ENCODE results near the gene KRT35. TPM values are rescaled to one million over a fixed set of nuclear protein-coding genes. Genes with fewer than 3 reads are reported as not detected.

The KRT35 gene
- total RNA-seq, 1 donor from 2014 or later, result not detected

- Histone ChIP-seq H3K4me3 (ENCODE audit: insufficient read depth, low read depth, low read length) (no peak overlapping the region), H3K27me3 (ENCODE audit: insufficient read depth, low read length) (no peaks in the 10 kb centered on the region), H3K36me3 (ENCODE audit: insufficient read depth, low read length) (no peaks in the 10 kb centered on the region), H3K4me1 (ENCODE audit: insufficient read depth, low read length) (peaks cover 20% of the 10 kb centered on the region), H3K4me2 (ENCODE audit: low read length) (peak overlapping the region; percentile 5), H3K9ac (ENCODE audit: low read length) (no peak overlapping the region), H2AFZ (ENCODE audit: low read depth, low read length) (no peak overlapping the region), H3K79me2 (ENCODE audit: insufficient read depth, low read length) (no peaks in the 10 kb centered on the region), H3K9me3 (ENCODE audit: insufficient read depth, low read depth, low read length) (no peaks in the 10 kb centered on the region), H3K27ac (ENCODE audit: low read depth, low read length) (no peak overlapping the region), H4K20me1 (ENCODE audit: insufficient read depth, low read length) (no peaks in the 10 kb centered on the region)
- peaks cover 14% of the 10 kb centered on the region for H3K4me1 Mint-ChIP-seq (ENCODE audit: low read depth, unreplicated experiment)
- H3K9me3 Mint-ChIP-seq (ENCODE audit: unreplicated experiment), result peaks cover 3% of the 10 kb centered on the region
- peaks cover 20% of the 10 kb centered on the region for H3K27me3 Mint-ChIP-seq (ENCODE audit: low read depth, unreplicated experiment)
- TF ChIP-seq EZH2 (IDR thresholded peaks at IDR 0.05; ENCODE audit: insufficient read depth, low read length), result no peak
- TF ChIP-seq CTCF (IDR thresholded peaks at IDR 0.05; ENCODE audit: insufficient read depth, low read depth, low read length), result no peak
- FAIRE-seq, result no peak
- peak overlapping the region; percentile 72 for H3K27ac Mint-ChIP-seq (ENCODE audit: unreplicated experiment)
- H3K4me3 Mint-ChIP-seq (ENCODE audit: unreplicated experiment), result no peak overlapping the region
- no peaks in the 10 kb centered on the region for H3K36me3 Mint-ChIP-seq (ENCODE audit: low read depth, unreplicated experiment)
- DNase-seq (ENCODE audit: low read depth), result peak; percentile 25
These were observed 13.6 kb upstream of the KRT35 start for GRCh38 chr17:41494524-41494923.

- Mint-ChIP-seq H3K9me3 (ENCODE audit: unreplicated experiment) (no peaks in the 10 kb centered on the region), H3K27ac (ENCODE audit: unreplicated experiment) (no peak overlapping the region), H3K36me3 (ENCODE audit: low read depth, unreplicated experiment) (no peaks in the 10 kb centered on the region), H3K4me3 (ENCODE audit: unreplicated experiment) (no peak overlapping the region), H3K4me1 (ENCODE audit: low read depth, unreplicated experiment) (peaks cover 14% of the 10 kb centered on the region), H3K27me3 (ENCODE audit: low read depth, unreplicated experiment) (peaks cover 32% of the 10 kb centered on the region)
- TF ChIP-seq EZH2 (IDR thresholded peaks at IDR 0.05; ENCODE audit: insufficient read depth, low read length) (no peak), CTCF (IDR thresholded peaks at IDR 0.05; ENCODE audit: insufficient read depth, low read depth, low read length) (no peak)
- Histone ChIP-seq H3K27ac (ENCODE audit: low read depth, low read length) (no peak overlapping the region), H3K36me3 (ENCODE audit: insufficient read depth, low read length) (no peaks in the 10 kb centered on the region), H3K27me3 (ENCODE audit: insufficient read depth, low read length) (no peaks in the 10 kb centered on the region), H3K9me3 (ENCODE audit: insufficient read depth, low read depth, low read length) (no peaks in the 10 kb centered on the region), H4K20me1 (ENCODE audit: insufficient read depth, low read length) (no peaks in the 10 kb centered on the region), H2AFZ (ENCODE audit: low read depth, low read length) (no peak overlapping the region), H3K79me2 (ENCODE audit: insufficient read depth, low read length) (no peaks in the 10 kb centered on the region), H3K9ac (ENCODE audit: low read length) (no peak overlapping the region), H3K4me2 (ENCODE audit: low read length) (no peak overlapping the region), H3K4me3 (ENCODE audit: insufficient read depth, low read depth, low read length) (no peak overlapping the region), H3K4me1 (ENCODE audit: insufficient read depth, low read length) (peaks cover 19% of the 10 kb centered on the region)
- FAIRE-seq (no peak), DNase-seq (ENCODE audit: low read depth) (no peak)
These were observed 11.8 kb upstream of the KRT35 start for GRCh38 chr17:41492771-41493170.

- TF ChIP-seq EZH2 (IDR thresholded peaks at IDR 0.05; ENCODE audit: insufficient read depth, low read length) (no peak), CTCF (IDR thresholded peaks at IDR 0.05; ENCODE audit: insufficient read depth, low read depth, low read length) (no peak)
- peaks cover 37% of the 10 kb centered on the region for H3K27me3 Mint-ChIP-seq (ENCODE audit: low read depth, unreplicated experiment)
- no peaks in the 10 kb centered on the region for H3K36me3 ChIP-seq (ENCODE audit: insufficient read depth, low read length)
- FAIRE-seq (no peak), DNase-seq (ENCODE audit: low read depth) (no peak)
- no peak overlapping the region for H3K4me2 ChIP-seq (ENCODE audit: low read length)
- no peaks in the 10 kb centered on the region for H3K27me3 ChIP-seq (ENCODE audit: insufficient read depth, low read length)
- peaks cover 14% of the 10 kb centered on the region for H3K4me1 Mint-ChIP-seq (ENCODE audit: low read depth, unreplicated experiment)
- H3K27ac ChIP-seq (ENCODE audit: low read depth, low read length), result no peak overlapping the region
- peaks cover 19% of the 10 kb centered on the region for H3K4me1 ChIP-seq (ENCODE audit: insufficient read depth, low read length)
- H3K9me3 Mint-ChIP-seq (ENCODE audit: unreplicated experiment), result no peaks in the 10 kb centered on the region
- H2AFZ ChIP-seq (ENCODE audit: low read depth, low read length), result no peak overlapping the region
- H3K27ac Mint-ChIP-seq (ENCODE audit: unreplicated experiment), result no peak overlapping the region
- no peaks in the 10 kb centered on the region for H4K20me1 ChIP-seq (ENCODE audit: insufficient read depth, low read length)
- H3K4me3 Mint-ChIP-seq (ENCODE audit: unreplicated experiment), result no peak overlapping the region
- H3K4me3 ChIP-seq (ENCODE audit: insufficient read depth, low read depth, low read length), result no peak overlapping the region
- H3K36me3 Mint-ChIP-seq (ENCODE audit: low read depth, unreplicated experiment), result no peaks in the 10 kb centered on the region
- no peak overlapping the region for H3K9ac ChIP-seq (ENCODE audit: low read length)
- no peaks in the 10 kb centered on the region for H3K9me3 ChIP-seq (ENCODE audit: insufficient read depth, low read depth, low read length)
- no peaks in the 10 kb centered on the region for H3K79me2 ChIP-seq (ENCODE audit: insufficient read depth, low read length)
These were observed 11.4 kb upstream of the KRT35 start for GRCh38 chr17:41492351-41492750.

Measured in astrocyte (in vitro differentiated cells and primary cell).